Activated CD4-positive, alpha-beta T cell treated with anti-CD3 and anti-CD28 coated beads for 24 hours (primary cell): ENCODE data around the gene LSP1.

Source experiments
- DNase-seq, 2 donors: peaks; one replicate each; pipeline ENCODE4 v3.0.0-alpha.2; 2020; ENCODE audit warnings: low read depth in 2 of 2

Gene LSP1

DNA sequence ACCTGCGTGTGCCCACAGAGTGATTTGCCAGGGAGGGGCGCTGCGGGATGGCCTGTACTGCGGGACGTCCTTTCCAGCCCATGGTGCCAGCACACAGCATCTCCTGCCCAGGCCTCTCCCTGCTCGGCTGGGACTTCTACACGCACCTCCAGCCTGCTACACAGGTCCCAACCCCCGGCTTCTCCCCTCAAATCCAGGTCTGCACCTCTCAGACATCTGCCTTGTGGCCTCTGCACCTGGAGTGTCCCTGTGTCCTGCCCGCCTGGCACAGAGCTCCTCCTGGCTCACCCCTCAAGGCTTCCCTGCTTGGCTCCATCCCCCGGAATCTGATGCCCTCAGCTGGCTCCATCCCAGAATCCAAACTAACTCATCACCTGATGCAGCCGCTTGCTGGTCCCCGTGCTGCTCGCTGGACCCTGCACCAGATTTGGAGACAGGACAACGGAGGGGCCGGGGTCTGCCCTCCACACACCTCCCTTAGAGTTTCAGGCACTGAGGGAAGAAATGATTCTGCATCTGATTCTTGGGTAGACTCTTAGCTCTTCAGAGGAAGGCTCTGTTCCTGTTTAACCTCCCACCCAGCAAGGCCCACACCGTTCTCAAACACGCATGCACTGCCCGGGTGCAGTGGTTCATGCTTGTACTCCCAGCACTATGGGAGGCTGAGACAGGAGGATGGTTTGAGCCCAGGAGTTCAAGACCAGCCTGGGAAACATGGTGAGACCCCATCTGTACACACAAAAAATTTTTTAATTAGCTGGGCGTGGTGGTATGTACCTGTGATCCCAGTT, 4.0 kb upstream of the LSP1 start:
- DNase-seq: no peak

DNA sequence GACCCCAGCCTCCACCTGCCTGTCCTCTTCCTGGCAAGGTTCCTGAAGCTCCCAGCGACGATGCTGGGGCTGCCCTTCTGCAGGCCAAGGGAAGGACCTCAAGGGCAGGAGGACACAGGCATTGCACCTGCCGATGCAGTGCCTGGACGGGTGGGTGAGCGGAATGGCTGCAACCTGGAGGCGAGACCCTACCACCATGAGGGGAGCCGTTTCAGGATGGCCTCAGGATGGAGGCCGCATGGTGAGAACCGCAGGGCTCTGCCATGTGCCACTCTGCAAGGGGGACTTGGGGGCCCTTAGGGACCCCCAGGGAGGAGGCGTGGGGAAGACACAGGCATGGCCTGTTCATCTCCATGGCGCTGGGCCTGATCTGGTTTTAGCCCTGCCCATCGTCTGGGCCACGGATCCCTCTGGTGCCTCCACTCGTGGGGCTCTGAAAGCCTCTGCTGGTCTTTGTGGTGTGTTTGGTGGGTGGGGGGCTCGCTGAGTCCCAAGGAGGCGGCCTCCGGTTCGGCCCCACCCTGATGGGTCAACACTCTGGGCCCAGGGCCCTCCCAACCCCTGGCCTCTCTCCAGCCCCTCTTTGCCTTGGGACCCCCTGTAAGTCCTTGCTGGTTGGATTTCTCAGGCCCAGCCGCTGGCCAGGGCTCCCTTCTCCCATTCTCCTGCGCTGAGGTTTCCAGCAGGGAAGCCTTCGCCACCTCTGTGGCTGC, 1.3 kb upstream of the LSP1 start:
- no peak for DNase-seq

DNA sequence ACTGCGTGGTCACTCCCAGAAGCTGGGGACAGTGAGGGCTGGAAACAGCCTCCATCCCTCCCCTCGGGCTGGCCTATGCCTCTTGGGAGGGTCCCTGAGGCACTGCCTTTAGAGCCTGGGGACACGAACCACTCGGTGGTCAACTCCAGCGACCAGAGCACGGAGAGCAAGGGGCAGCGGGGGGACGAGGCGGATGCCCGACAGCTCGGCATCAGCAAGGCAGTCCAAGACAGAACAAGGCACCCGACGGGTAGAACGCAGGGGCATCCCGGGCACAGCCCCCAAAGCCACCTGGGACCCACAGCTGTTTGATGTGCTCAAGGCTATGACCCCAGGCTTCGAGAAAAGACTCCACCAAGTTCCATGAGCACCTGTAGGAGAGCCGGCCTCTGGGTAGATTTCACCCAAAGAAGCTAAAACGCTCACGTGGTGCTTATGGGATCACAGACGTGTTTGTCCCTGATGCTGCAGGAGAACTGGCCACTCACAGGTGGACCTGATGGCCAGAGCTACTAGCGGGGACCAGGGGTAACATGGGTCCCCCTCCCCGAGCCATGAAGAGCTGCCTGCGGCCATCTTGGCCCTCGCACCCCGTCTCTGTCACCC, 510 bp upstream of the LSP1 start:
- DNase-seq: no peak

DNA sequence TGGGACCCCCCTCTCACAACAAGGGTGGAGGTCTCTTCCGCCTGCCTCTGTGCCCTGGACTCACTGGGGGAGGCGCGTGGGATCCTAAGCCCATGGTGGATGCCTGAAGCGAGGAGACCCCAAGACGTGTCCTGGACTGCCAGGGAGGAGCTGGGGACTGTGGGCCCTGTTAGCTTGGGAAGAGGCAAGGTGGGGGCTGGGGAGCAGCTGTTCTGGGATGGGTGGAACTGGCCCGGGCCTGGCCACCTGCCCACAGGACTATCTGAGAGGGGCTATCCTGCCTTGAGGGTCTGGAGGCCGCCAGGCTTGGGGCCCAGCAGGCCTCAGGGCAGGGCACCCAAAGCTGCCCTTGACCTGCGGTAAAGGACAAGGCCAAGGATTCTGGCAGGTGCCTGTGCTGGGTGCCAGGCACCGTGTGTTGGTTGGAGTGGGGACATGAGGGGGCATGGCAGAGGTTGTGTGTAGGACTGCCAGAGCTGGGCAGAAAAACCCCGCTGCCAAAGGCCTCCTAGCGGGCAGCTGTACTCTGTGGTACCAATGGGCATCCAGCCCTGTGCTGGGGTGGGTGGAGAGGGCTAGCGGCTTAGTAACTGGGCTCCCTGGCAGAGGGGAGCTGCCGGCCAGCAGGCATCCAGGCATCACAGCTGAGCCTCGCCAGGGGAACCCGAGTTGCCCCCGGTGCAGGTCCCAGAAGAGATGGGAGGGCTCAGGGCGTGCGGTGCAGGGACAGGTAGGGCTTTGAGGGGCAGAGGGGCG, 670 bp downstream of the LSP1 start:
- DNase-seq: no peak

DNA sequence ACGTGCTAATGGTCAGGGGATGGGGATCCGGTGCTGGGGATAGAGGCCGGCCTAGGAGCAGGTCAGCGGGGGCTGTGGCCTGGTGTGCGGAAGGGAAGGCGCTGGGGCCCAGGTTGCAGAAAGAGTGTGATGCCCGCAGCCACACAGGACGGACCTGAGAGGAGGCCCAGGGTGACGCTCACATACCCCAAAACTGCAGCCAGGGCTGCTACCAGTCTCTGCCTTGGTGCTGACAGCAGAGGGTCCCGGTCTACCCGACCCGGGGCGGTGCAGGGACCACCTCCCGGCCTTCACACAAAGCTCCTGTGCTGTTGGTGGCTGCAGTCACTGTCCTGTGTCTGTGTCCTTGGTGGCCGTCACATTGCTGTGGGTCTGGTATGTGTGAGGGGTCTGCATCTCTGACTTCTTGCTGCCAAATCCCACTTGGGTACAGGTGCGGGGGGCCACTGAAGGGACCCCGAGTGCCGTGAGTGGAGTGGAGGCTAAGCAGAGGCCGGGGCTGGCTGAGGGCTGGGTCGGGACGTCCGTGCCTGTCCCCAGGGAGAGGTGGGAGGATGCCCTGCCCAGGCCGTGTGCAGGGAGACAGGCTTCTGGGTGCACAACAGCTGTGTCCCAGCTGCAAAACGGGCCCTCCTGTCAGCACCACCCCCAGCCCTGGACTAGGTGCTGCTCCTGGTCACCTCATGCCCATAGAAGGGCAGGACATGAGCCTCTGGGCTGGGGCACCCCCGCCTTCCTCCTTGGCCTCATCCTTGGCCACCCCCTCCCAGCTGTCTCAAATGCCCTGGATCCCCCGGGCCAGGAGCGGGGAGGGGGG, 1.5 kb downstream of the LSP1 start:
- DNase-seq: no peak

DNA sequence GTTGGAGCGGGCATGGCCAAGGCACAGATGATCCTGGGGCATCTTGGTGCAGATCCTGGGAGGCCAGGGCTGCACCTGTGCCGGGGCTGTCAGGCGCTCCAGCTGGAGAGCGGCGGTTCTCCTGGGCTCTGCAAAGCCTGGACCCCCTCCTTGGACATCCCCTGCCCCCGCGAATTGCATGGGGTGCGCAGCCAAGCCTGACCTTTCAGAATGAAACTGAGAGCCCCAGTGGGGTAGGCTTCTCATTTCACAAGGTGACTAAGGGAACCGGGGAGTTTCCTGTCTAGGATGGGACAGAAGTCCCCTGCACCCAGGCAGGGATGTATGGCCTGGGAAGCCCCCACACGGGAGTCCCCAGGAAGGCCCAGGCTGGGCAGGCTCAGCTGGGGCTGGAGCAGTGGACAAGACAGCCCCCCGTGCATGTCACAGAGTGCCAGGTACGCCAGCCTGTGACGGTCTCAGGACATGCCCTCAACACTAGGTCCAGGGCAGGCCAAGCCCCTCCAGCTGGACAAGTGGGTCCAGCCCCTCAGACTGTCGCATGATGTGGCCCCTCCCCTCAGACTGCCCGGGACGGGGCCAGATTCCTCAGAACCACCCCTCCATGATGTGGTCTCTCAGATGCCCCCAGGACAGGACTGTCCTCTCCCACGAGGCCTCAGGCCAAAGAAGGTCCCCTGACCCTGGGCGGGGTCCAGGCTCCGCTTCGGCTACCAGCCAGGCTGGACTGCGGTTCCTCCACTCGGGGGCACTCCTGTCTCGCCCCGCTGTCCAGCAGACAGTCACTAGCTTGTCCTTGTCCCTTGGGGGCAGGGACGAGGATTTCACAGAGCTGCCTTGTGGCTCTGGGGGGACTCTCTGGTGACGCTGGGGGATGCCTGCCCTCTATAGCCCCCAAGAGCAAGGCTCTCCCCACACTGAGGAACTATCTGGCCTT, 2.3 kb downstream of the LSP1 start:
- DNase-seq: no peak

DNA sequence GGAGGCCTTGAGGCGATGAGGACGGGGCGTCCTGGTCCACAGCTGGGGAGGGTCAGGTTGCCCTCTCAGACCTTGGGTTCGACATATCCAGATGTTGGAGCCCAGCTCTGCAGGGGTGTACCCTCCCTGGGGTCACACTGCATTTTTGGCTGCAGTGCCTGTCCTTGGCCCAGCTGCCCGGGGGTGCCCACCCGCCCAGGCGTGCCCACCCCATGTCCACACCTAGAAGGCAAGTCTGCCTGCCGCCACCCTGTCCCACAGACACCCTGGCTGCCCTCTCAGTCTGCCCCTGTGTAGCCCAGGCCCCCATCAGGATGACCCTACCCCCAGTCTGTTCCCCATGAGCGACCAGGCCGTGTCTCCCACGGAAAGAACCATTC, 3.0 kb downstream of the LSP1 start:
- DNase-seq: no peak

DNA sequence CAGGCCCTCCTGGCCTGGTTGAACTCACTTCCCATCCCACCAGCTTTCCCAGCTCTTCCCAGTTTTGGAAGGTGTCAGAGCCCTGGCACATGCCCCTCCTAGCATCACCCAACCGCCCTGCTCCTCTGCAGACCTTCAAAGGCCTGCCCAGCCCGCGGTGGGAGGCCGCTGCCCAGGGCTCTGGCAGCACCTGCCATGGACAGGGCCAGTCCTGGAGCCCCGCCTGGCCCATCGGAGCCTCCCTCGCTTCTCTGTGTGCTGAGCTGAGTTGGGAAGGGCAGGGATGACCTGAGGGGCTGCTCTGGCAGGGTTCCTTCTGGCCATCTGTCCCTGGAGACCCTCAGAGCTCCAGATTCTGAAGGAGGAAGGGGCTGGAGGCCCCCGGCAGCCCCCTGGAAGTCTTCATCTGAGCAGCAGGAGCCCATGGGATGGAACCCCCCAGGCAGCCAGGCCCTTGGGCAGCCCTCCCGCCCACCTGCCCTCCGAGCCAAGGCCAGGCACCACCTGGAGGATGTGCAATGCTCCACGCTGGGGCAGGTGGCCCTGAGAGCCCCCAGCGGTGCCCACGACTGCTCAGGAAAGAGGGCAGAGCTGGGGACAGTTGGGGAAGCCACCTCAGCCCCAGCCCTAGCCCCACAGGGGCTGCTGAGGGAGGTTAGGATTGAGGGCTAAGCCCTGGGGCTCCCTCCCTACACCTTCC, 3.6 kb downstream of the LSP1 start:
- DNase-seq: no peak

DNA sequence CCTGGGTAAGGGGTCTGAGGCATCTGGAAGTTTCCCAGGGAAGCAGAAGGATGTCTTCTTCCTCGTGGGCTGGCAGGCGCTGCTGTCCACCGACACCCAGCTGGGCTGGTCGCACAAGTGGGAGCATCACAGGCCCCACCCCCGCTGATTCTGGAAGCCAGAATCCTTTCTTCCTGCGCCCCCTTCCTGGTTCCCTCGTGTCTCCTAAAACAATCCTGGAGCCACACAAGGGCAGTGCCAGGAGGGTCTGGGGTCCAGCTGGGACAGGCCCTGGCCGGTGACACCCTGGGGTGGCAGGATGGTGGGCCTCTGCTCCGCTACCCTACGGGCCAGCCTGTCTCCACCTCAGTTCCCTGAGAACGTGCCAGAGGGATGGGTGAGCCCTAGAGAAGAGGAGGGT, 4.2 kb downstream of the LSP1 start:
- no peak for DNase-seq

DNA sequence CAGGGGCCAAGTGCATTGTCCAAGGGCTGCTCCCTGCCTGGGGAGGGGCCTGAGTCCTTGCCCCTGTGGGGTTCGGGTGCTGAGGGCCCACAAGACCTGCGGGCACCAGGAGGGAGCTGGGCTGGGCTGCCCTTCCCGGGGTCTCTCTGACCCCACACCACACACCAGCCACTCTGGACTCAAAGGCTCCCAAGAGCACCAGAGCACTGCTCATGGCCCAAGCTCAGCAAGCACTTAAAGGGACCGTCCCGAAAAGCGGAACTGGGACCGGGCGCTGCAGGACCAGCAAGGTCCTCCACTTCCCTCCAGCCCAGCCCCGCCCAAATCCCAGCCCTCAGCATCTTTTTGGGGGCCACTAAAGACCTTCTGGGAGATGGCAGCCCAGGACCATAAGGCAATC, 5.3 kb downstream of the LSP1 start:
- DNase-seq: no peak

DNA sequence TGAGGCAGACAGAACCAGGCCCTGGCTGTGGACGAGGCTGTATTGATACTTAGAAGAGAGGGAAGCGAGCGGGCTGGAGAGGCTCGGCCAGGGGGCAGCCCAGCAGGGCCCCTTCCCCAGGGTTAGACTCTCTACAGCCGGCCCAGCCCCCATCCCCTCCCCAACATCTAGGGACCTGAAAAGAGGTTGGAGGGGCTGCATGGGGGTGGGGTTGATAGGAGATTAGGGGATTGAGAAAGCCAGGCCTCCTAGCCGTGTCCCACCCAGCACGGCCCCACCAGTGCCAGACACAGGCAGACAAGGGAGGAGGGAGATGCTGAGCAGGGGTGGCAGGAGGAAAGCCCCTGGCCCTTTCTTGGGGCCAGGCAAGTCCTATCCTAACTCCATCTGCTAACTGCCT, 5.7 kb downstream of the LSP1 start:
- DNase-seq: no peak

DNA sequence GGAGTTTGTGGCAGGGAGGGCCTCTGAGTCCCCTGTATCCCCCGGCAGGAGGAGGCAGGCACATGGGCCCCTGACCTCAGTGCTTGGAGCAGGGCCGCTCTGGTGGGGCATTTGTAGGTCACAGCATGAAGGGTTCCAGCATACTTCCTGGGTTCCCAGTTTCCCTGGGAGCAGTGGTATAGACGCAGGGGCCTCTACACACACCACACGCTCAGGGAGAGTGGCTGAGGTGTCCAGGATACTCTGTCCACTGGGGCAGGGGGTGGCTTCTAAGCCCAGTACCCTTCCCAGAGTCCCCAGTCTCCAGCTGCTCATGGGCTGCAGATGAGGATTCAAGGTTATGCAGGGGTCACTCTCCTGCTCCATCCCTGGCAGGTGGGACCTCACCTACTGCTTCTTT, 6.1 kb downstream of the LSP1 start:
- DNase-seq: no peak

DNA sequence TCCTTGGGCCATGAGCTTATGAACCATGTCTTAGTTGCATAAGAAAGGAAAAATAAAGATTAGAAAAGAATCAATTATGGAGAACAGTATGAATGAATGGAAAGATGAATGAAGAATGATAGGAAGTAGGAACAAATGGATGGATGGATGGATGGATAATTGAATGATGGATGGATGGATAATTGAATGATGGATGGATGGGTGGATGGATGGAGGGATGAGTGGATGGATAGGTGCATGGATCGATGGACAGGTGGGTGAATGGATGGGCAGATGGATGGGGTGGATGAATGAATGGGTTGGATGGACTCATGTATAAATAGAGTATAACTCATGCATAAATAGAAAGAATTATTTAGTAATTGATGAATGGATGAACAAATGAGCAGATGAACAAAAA, 7.2 kb downstream of the LSP1 start:
- DNase-seq: no peak

DNA sequence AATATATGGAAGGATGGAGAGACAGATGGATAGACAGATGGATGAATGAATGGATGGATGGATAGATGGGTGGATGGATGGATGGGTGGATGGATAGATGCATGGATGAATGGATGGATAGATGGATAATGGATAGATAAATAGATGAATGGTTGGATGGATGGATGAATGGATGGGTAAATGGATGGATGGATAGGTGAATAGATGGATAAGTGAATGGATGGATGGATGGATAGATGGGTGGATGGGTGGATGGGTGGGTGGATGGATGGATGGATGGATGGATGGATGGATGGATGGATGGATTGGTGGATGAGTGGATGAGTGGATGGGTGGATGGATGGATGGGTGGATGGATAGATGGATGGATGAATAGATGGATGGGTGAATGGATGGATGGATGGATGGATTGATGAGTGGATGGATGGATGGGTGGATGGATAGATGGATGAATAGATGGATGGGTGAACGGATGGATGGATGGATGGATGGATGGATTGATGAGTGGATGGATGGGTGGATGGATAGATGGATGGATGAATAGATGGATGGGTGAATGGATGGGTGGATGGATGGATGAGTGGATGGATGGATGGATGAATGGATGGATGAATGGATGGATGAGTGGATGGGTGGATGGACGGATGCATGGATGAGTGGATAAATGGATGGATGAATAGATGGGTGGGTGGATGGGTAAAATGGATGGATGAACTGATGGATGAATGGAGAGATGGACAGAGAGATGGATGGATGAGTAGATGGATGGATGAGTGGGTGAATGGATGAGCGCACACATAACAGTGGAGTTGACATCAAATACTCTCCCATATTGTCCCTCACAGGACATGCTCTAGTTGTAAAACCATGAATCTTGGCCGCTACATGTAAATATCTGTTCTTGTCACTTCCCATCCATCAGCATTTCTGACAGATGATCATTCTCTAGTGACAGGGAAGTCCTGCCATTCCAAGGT, 8.8 kb downstream of the LSP1 start:
- DNase-seq: no peak

DNA sequence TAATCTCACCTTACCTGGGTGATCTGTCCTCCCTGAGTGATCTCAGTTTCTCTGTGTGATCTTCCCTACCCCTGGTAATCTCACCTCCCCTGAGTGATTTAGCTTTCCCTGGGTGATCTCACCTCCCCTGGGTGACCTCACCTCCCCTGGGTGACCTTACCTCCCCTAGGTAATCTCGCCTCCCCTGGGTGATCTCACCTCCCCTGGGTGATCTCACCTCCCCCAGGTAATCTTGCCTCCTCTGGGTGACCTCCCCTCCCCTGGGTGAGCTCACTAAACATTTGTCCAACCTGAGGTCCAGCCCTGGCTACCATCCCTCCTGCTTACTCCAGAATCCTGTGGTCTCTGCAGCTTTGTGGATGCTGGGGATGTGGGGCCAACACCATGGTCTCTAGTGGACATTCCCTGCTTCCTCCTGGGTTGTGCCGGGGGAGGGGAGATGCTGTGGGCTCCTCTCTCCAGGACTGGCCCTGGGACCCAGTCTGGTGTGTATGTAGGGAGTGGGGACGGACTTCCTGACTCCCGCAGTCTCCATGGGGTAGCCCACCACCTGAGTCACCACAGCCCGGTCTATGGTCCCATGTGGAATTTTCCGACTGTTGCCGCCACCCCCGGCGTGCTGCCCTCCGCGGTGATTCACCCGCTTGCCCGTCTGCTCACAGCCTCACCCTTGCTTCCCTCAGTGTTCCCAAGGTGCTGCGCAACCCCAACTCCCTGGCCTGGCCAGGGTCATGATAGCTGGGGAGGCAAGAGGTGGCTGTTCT, 9.9 kb downstream of the LSP1 start:
- DNase-seq: no peak

DNA sequence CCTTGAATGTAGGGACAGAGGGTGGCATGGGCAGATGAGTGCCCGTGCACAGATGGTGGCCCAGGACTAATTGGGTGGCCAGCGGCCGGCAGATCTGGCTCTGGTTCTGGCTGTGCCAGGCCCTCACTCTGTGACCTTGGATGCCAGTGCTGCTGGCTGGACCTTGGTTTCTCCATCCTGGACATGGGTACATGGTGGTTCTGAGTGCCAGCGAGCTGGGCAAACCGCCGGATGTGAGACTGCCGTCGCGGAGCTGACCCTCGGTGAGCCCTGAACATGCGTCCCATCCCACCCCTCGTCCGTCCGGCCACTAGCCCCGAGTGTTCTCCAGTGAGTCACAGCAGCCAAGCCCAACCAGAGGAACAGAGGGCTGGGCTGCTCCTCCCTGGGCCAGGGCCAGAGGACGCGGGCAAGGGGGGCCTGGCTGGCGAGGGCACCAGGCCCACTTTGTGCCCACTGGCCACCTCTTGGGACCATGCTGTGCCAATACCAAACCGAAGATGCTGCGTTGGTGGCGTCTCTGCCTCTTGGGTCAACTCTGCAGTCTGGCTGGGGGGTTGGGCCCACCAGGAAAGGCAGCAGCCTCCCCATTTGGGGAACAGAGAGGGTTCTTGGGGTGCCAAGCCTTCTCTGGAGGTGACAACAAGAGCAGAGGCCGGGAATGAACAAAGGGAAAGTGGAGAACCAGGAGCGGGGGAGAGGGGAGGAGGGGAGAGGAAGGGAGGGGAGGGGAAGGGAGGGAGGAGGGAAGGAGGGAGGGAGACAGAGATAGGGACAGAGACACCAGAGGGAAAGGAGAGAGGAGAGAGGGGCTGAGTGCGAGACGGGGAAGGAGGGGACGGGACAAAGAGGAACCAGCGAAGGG, 10.7 kb downstream of the LSP1 start:
- DNase-seq: no peak

DNA sequence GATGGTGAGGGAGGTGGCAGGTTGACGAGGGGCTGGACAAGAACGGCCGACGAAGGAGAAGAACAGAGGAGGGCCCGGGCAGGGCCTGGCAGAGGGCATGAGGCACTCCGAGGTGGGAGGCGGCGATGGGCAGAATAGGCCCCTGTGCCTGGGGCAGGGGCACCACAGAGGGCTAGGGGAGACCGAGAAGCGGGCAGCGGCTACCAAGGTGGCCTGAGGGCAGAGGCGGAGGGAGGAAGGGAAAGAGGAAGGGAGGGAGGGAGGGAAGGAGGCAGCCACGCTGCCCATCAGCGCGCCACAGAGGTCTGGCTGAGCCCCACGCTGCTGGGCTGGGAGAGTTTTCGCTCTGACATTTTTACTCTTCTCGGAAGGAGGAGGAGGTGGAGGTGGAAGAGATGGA, 11.3 kb downstream of the LSP1 start:
- DNase-seq: no peak
